HepG2 (cell line): Measurements from ENCODE around the gene LYRM4.

Experiments used
- CTCF ChIP-seq: sonication (generic); formaldehyde crosslinking; IDR thresholded peaks from 2 replicates; pipeline ENCODE4 v1.5.0; 2020; ENCODE audit warnings: mild to moderate bottlenecking, missing genetic modification reagents, moderate library complexity
- FUBP1 ChIP-seq: sonication (generic); formaldehyde crosslinking; IDR thresholded peaks from 2 replicates; pipeline ENCODE4 v1.5.1; 2020; ENCODE audit warnings: missing genetic modification reagents, mild to moderate bottlenecking, borderline replicate concordance
- HOXA7 ChIP-seq: sonication (generic); formaldehyde crosslinking; IDR thresholded peaks from 2 replicates; pipeline ENCODE4 v1.8.1; 2022; ENCODE audit warnings: mild to moderate bottlenecking, missing genetic modification reagents, moderate library complexity
- PATZ1 ChIP-seq: sonication (generic); formaldehyde crosslinking; IDR thresholded peaks from 2 replicates; pipeline ENCODE4 v1.4.0; 2020; ENCODE audit warnings: missing genetic modification reagents
- PHF20 ChIP-seq: sonication (generic); formaldehyde crosslinking; IDR thresholded peaks from 2 replicates; pipeline ENCODE4 v1.5.0; 2020; ENCODE audit warnings: mild to moderate bottlenecking, missing genetic modification reagents
- POLR2AphosphoS5 ChIP-seq: IDR thresholded peaks from 2 replicates; pipeline ENCODE4 v1.6.1; 2012; ENCODE audit warnings: low read depth, low read length
- RXRA ChIP-seq: sonication (generic); formaldehyde crosslinking; IDR thresholded peaks from 2 replicates; pipeline ENCODE4 v1.5.1; 2020; ENCODE audit warnings: missing genetic modification reagents
- RXRB ChIP-seq: IDR thresholded peaks from 2 replicates; pipeline ENCODE4 v1.6.1; 2016; ENCODE audit warnings: borderline replicate concordance, missing genetic modification reagents, missing compliant biosample characterization
- SIN3A ChIP-seq: IDR thresholded peaks from 2 replicates; pipeline ENCODE4 v1.6.1; 2011; ENCODE audit warnings: low read depth, mild to moderate bottlenecking, control low read depth, low read length, borderline replicate concordance
- TARDBP ChIP-seq: sonication (generic); formaldehyde crosslinking; IDR thresholded peaks from 2 replicates; pipeline ENCODE4 v1.8.0; 2022; ENCODE audit warnings: mild to moderate bottlenecking, missing genetic modification reagents
- TFDP2 ChIP-seq: sonication (generic); formaldehyde crosslinking; IDR thresholded peaks from 2 replicates; pipeline ENCODE4 v1.4.0; 2020; ENCODE audit warnings: missing genetic modification reagents
- TFE3 ChIP-seq: IDR thresholded peaks from 2 replicates; pipeline ENCODE4 v1.6.1; 2016
- ZNF264 ChIP-seq: sonication (generic); formaldehyde crosslinking; IDR thresholded peaks from 2 replicates; pipeline ENCODE4 v1.4.0; 2020; ENCODE audit warnings: missing genetic modification reagents
- ZNF75D ChIP-seq: sonication (generic); formaldehyde crosslinking; IDR thresholded peaks from 2 replicates; pipeline ENCODE4 v1.8.1; 2023; ENCODE audit warnings: missing genetic modification reagents, mild to moderate bottlenecking, borderline replicate concordance

GRCh38 chr6:5214570-5215052 is 46.1 kb downstream of the LYRM4 start:
- TF ChIP-seq PHF20 (CRISPR knock-in tag) (no peak), RXRB (peak; percentile 47; the same call in 1 of the 2 replicates), POLR2AphosphoS5 (no peak), PATZ1 (no peak), TFE3 (CRISPR knock-in tag) (no peak), TARDBP (CRISPR knock-in tag) (peak; percentile 42; the same call in 1 of the 2 replicates), HOXA7 (no peak), ZNF264 (CRISPR knock-in tag) (no peak), FUBP1 (CRISPR knock-in tag) (no peak), SIN3A (no peak), TFDP2 (CRISPR knock-in tag) (no peak), RXRA (no peak), CTCF (CRISPR knock-in tag) (peak; percentile 95), ZNF75D (CRISPR knock-in tag) (no peak)
